H9 (cell line): ENCODE data around the gene DRD5. TPM values are rescaled to one million over a fixed set of nuclear protein-coding genes. Genes with fewer than 3 reads are reported as not detected.

Experiments
- DNase-seq: peaks from one replicate; pipeline ENCODE4 v3.0.0-alpha.2; 2017
- H2AFZ ChIP-seq: one replicate; pipeline ENCODE4 v1.6.1; 2013; ENCODE audit warnings: mild to moderate bottlenecking, low read length, control low read depth, moderate library complexity
- H2AK5ac ChIP-seq: 2 replicates; pipeline ENCODE4 v1.6.1; 2013; ENCODE audit warnings: low read length, control low read depth, mixed read lengths; ENCODE audit not compliant: insufficient read length
- H2BK120ac ChIP-seq: one replicate; pipeline ENCODE4 v1.6.1; 2013; ENCODE audit warnings: low read depth, mild to moderate bottlenecking, low read length, control low read depth, inconsistent platforms; ENCODE audit not compliant: poor library complexity, severe bottlenecking
- H2BK12ac ChIP-seq: 2 replicates; pipeline ENCODE4 v1.6.1; 2013; ENCODE audit warnings: low read length, control low read depth, mixed read lengths, low read depth; ENCODE audit not compliant: insufficient read length
- H2BK15ac ChIP-seq: 2 replicates; pipeline ENCODE4 v1.6.1; 2013; ENCODE audit warnings: low read depth, low read length, control low read depth
- H2BK20ac ChIP-seq: one replicate; pipeline ENCODE4 v1.6.1; 2013; ENCODE audit warnings: low read depth, mild to moderate bottlenecking, low read length, control low read depth, inconsistent platforms; ENCODE audit not compliant: poor library complexity, severe bottlenecking
- H2BK5ac ChIP-seq: 2 replicates; pipeline ENCODE4 v1.6.1; 2013; ENCODE audit warnings: low read length, control low read depth, mixed read lengths; ENCODE audit not compliant: insufficient read length
- H3K14ac ChIP-seq: 2 replicates; pipeline ENCODE4 v1.6.1; 2013; ENCODE audit warnings: low read length, control low read depth; ENCODE audit not compliant: insufficient read depth
- H3K18ac ChIP-seq: 2 replicates; pipeline ENCODE4 v1.6.1; 2013; ENCODE audit warnings: low read depth, mild to moderate bottlenecking, mixed read lengths, low read length, control low read depth; ENCODE audit not compliant: insufficient read length
- H3K23ac ChIP-seq: 2 replicates; pipeline ENCODE4 v1.6.1; 2013; ENCODE audit warnings: low read length, control low read depth, mixed read lengths, low read depth; ENCODE audit not compliant: insufficient read length
- H3K23me2 ChIP-seq: 2 replicates; pipeline ENCODE4 v1.6.1; 2013; ENCODE audit warnings: low read depth, mild to moderate bottlenecking, mixed read lengths, low read length, control low read depth; ENCODE audit not compliant: insufficient read length, poor library complexity, severe bottlenecking
- H3K27ac ChIP-seq: 2 replicates; pipeline ENCODE4 v1.5.1; 2013; ENCODE audit warnings: low read length, control low read depth, mixed read lengths, low read depth; ENCODE audit not compliant: insufficient read length
- H3K27me3 ChIP-seq: 2 replicates; pipeline ENCODE4 v1.6.1; 2013; ENCODE audit warnings: low read length, control low read depth, inconsistent platforms; ENCODE audit not compliant: insufficient read depth
- H3K4ac ChIP-seq: 2 replicates; pipeline ENCODE4 v1.6.1; 2013; ENCODE audit warnings: low read depth, mild to moderate bottlenecking, control low read depth, inconsistent platforms, low read length, moderate library complexity
- H3K4me1 ChIP-seq: 2 replicates; pipeline ENCODE4 v1.6.1; 2013; ENCODE audit warnings: low read length, control low read depth, inconsistent platforms; ENCODE audit not compliant: insufficient read depth
- H3K4me2 ChIP-seq: 2 replicates; pipeline ENCODE4 v1.6.1; 2013; ENCODE audit warnings: low read length, control low read depth, mixed read lengths; ENCODE audit not compliant: insufficient read length, insufficient read depth
- H3K56ac ChIP-seq: 2 replicates; pipeline ENCODE4 v1.6.1; 2013; ENCODE audit warnings: low read depth, mild to moderate bottlenecking, mixed read lengths, low read length, control low read depth; ENCODE audit not compliant: insufficient read length
- H3K79me1 ChIP-seq: 2 replicates; pipeline ENCODE4 v1.6.1; 2013; ENCODE audit warnings: low read depth, mild to moderate bottlenecking, moderate library complexity, low read length, control low read depth, inconsistent platforms; ENCODE audit not compliant: insufficient read depth, poor library complexity, severe bottlenecking
- H3K79me2 ChIP-seq: 2 replicates; pipeline ENCODE4 v1.6.1; 2013; ENCODE audit warnings: low read length, control low read depth, inconsistent platforms; ENCODE audit not compliant: insufficient read depth
- H3K9ac ChIP-seq: 2 replicates; pipeline ENCODE4 v1.6.1; 2013; ENCODE audit warnings: low read length, control low read depth, mixed read lengths; ENCODE audit not compliant: insufficient read length; ENCODE audit errors: extremely low read depth
- H3K9me3 ChIP-seq: one replicate; pipeline ENCODE4 v1.6.1; 2013; ENCODE audit warnings: low read depth, low read length, inconsistent platforms; ENCODE audit not compliant: control insufficient read depth
- H3T11ph ChIP-seq: one replicate; pipeline ENCODE4 v1.6.1; 2013; ENCODE audit warnings: mild to moderate bottlenecking, low read length, control low read depth, inconsistent platforms
- H4K20me1 ChIP-seq: one replicate; pipeline ENCODE4 v1.6.1; 2013; ENCODE audit not compliant: control insufficient read depth, insufficient read length, insufficient read depth
- H4K5ac ChIP-seq: 2 replicates; pipeline ENCODE4 v1.6.1; 2013; ENCODE audit warnings: low read depth, mild to moderate bottlenecking, mixed read lengths, low read length, control low read depth; ENCODE audit not compliant: insufficient read length
- H4K8ac ChIP-seq: replicated peaks from 2 replicates; pipeline ENCODE4 v1.6.1; 2013; ENCODE audit warnings: low read length, control low read depth, mixed read lengths, low read depth; ENCODE audit not compliant: insufficient read length
- H4K91ac ChIP-seq: 2 replicates; pipeline ENCODE4 v1.6.1; 2013; ENCODE audit warnings: low read depth, mild to moderate bottlenecking, moderate library complexity, mixed read lengths, low read length, control low read depth; ENCODE audit not compliant: insufficient read length
- H3K27ac Mint-ChIP-seq, 3 experiments: 2 replicates in 2 of 3; 3 replicates in 1 of 3; pipeline ENCODE4 v1.8.0; 2020 to 2021; ENCODE audit warnings: mixed read lengths in 3 of 3, mild to moderate bottlenecking in 1 of 3, moderate library complexity in 1 of 3
- H3K27me3 Mint-ChIP-seq: 2 replicates; pipeline ENCODE4 v1.8.0; 2021; ENCODE audit warnings: low read depth, mild to moderate bottlenecking, moderate library complexity, mixed read lengths
- H3K36me3 Mint-ChIP-seq, 3 experiments: 2 replicates in 2 of 3; 3 replicates in 1 of 3; pipeline ENCODE4 v1.8.0; 2020 to 2021; ENCODE audit warnings: low read depth in 3 of 3, mixed read lengths in 3 of 3; ENCODE audit not compliant: insufficient read depth in 1 of 3
- H3K4me1 Mint-ChIP-seq, 2 experiments: 2 replicates each; pipeline ENCODE4 v1.8.0; 2020; ENCODE audit warnings: mixed read lengths in 2 of 2
- H3K4me3 Mint-ChIP-seq, 2 experiments: 2 replicates in 1 of 2; 3 replicates in 1 of 2; pipeline ENCODE4 v1.8.0; 2020 to 2021; ENCODE audit warnings: mild to moderate bottlenecking in 2 of 2, mixed read lengths in 2 of 2, moderate library complexity in 1 of 2
- H3K9me3 Mint-ChIP-seq, 2 experiments: 2 replicates in 1 of 2; 3 replicates in 1 of 2; pipeline ENCODE4 v1.8.0; 2020; ENCODE audit warnings: mild to moderate bottlenecking in 2 of 2, mixed read lengths in 2 of 2, moderate library complexity in 1 of 2
- CTCF ChIP-seq: fragments of 200-600 bp; sonication (generic); conservative IDR thresholded peaks from 3 replicates; pipeline ENCODE4 v1.8.0; 2021; ENCODE audit warnings: antibody characterized with exemption, mild to moderate bottlenecking
- WGBS: extraction: QIAGEN DNeasy Blood & Tissue Kit; methylation state at CpG from one replicate; pipeline ENCODE4 v1.1.7; 2013; ENCODE audit warnings: missing lambda C conversion rate, low lambda C conversion rate, mixed read lengths; ENCODE audit not compliant: insufficient read length; ENCODE audit errors: extremely low coverage; 5-methylcytosine and 5-hydroxymethylcytosine counted together
- total RNA-seq: library from RNA; stranded (reverse); gene quantifications from 2 replicates; pipeline ENCODE4 v1.2.1, GENCODE V29; 2021

DRD5 gene
- total RNA-seq, 1 experiment from 2014 or later, result not detected

- no peaks in the 10 kb centered on the region for H3K4me1 ChIP-seq
- H3K23me2 ChIP-seq, result no peaks in the 10 kb centered on the region
- H2BK120ac ChIP-seq, result no peak overlapping the region
- H3K79me2 ChIP-seq, result no peaks in the 10 kb centered on the region
- no peaks in the 10 kb centered on the region for H3K27me3 ChIP-seq
- H3K9me3 Mint-ChIP-seq, result peaks cover 1 to 3% of the 10 kb centered on the region in 2 experiments; a peak in 1 of 5 replicates
- no peak overlapping the region for H2AFZ ChIP-seq
- no peak overlapping the region for H3K4ac ChIP-seq
- H3K4me3 Mint-ChIP-seq, result no peak overlapping the region
- no peak overlapping the region for H3K9ac ChIP-seq
- peaks cover 1% of the 10 kb centered on the region; the same call in 1 of the 2 replicates for H3K27me3 Mint-ChIP-seq
- no peak overlapping the region for H3K4me2 ChIP-seq
- H3K9me3 ChIP-seq, result no peaks in the 10 kb centered on the region
- H2BK5ac ChIP-seq, result no peak overlapping the region
- no peak overlapping the region for H3K23ac ChIP-seq
- WGBS, result no CpG with 5 or more reads among the region's 5 CpGs
- no peak overlapping the region for H4K5ac ChIP-seq
- no peak overlapping the region for H2BK20ac ChIP-seq
- H4K8ac ChIP-seq, result no peak overlapping the region
- H3K14ac ChIP-seq, result no peak overlapping the region
- no peak for DNase-seq
- no peaks in the 10 kb centered on the region for H3K4me1 Mint-ChIP-seq
- H2BK15ac ChIP-seq, result no peak overlapping the region
- H3K56ac ChIP-seq, result no peak overlapping the region
- H3K27ac Mint-ChIP-seq, result no peak overlapping the region
- H3T11ph ChIP-seq, result no peak overlapping the region
- TF ChIP-seq CTCF, result no peak
- H3K79me1 ChIP-seq, result no peaks in the 10 kb centered on the region
- no peaks in the 10 kb centered on the region for H4K20me1 ChIP-seq
- H4K91ac ChIP-seq, result no peak overlapping the region
- no peak overlapping the region for H2BK12ac ChIP-seq
- no peak overlapping the region for H3K18ac ChIP-seq
- H3K36me3 Mint-ChIP-seq, result no peaks in the 10 kb centered on the region
- H3K27ac ChIP-seq, result no peak overlapping the region
- no peak overlapping the region for H2AK5ac ChIP-seq
These were observed 38.9 kb downstream of the DRD5 start for GRCh38 chr4:9820343-9820742.
